CD4-positive, alpha-beta T cell (primary cell): ENCODE results near the gene ITPKB. TPM values are rescaled to one million over a fixed set of nuclear protein-coding genes. Genes with fewer than 3 reads are reported as not detected.

Experiments used
- ATAC-seq: fragments of 200-7000 bp; cut with Tn5 transposase; one replicate; pipeline ENCODE4 v1.10.0; 2022; ENCODE audit warnings: mild to moderate bottlenecking; ENCODE audit not compliant: poor library complexity
- CTCF ChIA-PET: fragments of 350-600 bp; sonication (Branson Sonifier 250); formaldehyde crosslinking; loops from one replicate; lab custom pipeline; 2021; ENCODE audit warnings: antibody characterized with exemption, inconsistent platforms; lab: Charles Lee
- POLR2A ChIA-PET: fragments of 350-600 bp; sonication (Branson Sonifier 250); formaldehyde crosslinking; loops from one replicate; lab custom pipeline; 2021; ENCODE audit warnings: antibody characterized with exemption, inconsistent platforms; lab: Charles Lee
- DNase-seq, 14 experiments: peaks; one replicate each; pipeline ENCODE4 v3.0.0-alpha.2; 2013 to 2020; ENCODE audit warnings: mixed read lengths in 2 of 14
- H3K27ac ChIP-seq, 2 donors: one replicate each; pipeline versions ENCODE4 v1.5.1 to v1.7.0; 2013; ENCODE audit warnings: low read length in 2 of 2, low read depth in 1 of 2, mild to moderate bottlenecking in 1 of 2
- H3K27me3 ChIP-seq, 2 experiments: 1 replicate in 1 of 2; 2 replicates in 1 of 2; pipeline versions ENCODE4 v1.6.1 to v1.7.0; 2013; ENCODE audit warnings: low read length in 2 of 2, control low read depth in 1 of 2, mild to moderate bottlenecking in 1 of 2, moderate library complexity in 1 of 2; ENCODE audit not compliant: insufficient read depth in 2 of 2, control insufficient read depth in 1 of 2
- H3K36me3 ChIP-seq: one replicate; pipeline ENCODE4 v1.6.1; 2013; ENCODE audit warnings: low read length, control low read depth; ENCODE audit not compliant: insufficient read depth
- H3K4me1 ChIP-seq: one replicate; pipeline ENCODE4 v1.6.1; 2013; ENCODE audit warnings: low read length, control low read depth; ENCODE audit not compliant: insufficient read depth
- H3K4me3 ChIP-seq: one replicate; pipeline ENCODE4 v1.5.1; 2013; ENCODE audit warnings: mild to moderate bottlenecking, low read length, moderate library complexity
- H3K9me3 ChIP-seq, 2 experiments: 1 replicate in 1 of 2; 2 replicates in 1 of 2; pipeline versions ENCODE4 v1.6.1 to v1.7.0; 2013; ENCODE audit warnings: low read length in 2 of 2, mild to moderate bottlenecking in 2 of 2, control low read depth in 1 of 2, moderate library complexity in 1 of 2; ENCODE audit not compliant: control insufficient read depth in 1 of 2, insufficient read depth in 1 of 2
- H3K27ac Mint-ChIP-seq: one replicate; pipeline ENCODE4 v1.8.0; 2020; ENCODE audit warnings: mixed read lengths
- H3K27me3 Mint-ChIP-seq: one replicate; pipeline ENCODE4 v1.8.0; 2021; ENCODE audit warnings: mixed read lengths
- H3K36me3 Mint-ChIP-seq: one replicate; pipeline ENCODE4 v1.8.0; 2021; ENCODE audit warnings: low read depth, mixed read lengths
- H3K4me1 Mint-ChIP-seq: one replicate; pipeline ENCODE4 v1.8.0; 2021; ENCODE audit warnings: low read depth, mixed read lengths
- H3K4me3 Mint-ChIP-seq: one replicate; pipeline ENCODE4 v1.8.0; 2020; ENCODE audit warnings: mild to moderate bottlenecking, mixed read lengths
- H3K9me3 Mint-ChIP-seq: one replicate; pipeline ENCODE4 v1.8.0; 2020; ENCODE audit warnings: mixed read lengths
- intact Hi-C, 2 experiments: fragments of 100-400 bp; cut with DNase I in 1 of 2; cut with micrococcal nuclease in 1 of 2; formaldehyde crosslinking; loops; one replicate each; pipeline versions ENCODE4 v1.15.1 to v1.9.0; 2023 to 2025; cut with DNase I, micrococcal nuclease
- total RNA-seq, 174 experiments: library from RNA in 2 of 174; stranded (reverse) in 2 of 174; gene quantifications; one replicate each; pipeline ENCODE4 v1.2.3 and lab custom pipeline; 2021 to 2026
- TF ChIP-seq, protein P1 (sequence below): fragments of 200-600 bp; IDR thresholded peaks from one replicate; pipeline ENCODE4 v1.8.0; 2022; ENCODE audit warnings: antibody characterized with exemption, mild to moderate bottlenecking

Gene ITPKB
- total RNA-seq, 2 experiments from 2014 or later: 565 to 583 TPM

DNA sequence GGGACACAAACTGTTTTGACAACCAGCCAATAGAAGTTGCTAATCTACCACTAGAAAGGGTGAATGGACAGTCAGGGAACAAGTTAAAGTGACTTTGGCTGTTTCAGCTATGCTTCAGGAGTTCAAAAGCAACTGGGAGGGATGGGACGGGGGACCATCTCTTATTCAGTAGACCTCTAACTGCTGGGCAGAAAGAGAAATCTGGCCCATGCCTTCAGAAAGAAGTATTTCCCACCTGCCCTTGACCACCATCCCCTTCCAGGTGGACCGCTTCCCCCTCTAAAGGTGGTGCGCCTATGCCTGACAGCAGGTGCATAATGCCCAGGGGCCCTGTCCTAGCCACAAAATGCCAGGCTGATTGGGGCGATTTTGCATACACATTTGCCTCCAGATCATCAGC is 5.2 kb downstream of the ITPKB start:
- Histone ChIP-seq H3K4me1 (peaks cover 55% of the 10 kb centered on the region), H3K4me3 (peak overlapping the region; percentile 93), H3K27ac (peak overlapping the region; percentile 56 to 71), H3K36me3 (peaks cover 62% of the 10 kb centered on the region), H3K9me3 (no peaks in the 10 kb centered on the region), H3K27me3 (no peaks in the 10 kb centered on the region)
- H3K27ac Mint-ChIP-seq: peak overlapping the region; percentile 95
- TF ChIP-seq, protein P1, sequence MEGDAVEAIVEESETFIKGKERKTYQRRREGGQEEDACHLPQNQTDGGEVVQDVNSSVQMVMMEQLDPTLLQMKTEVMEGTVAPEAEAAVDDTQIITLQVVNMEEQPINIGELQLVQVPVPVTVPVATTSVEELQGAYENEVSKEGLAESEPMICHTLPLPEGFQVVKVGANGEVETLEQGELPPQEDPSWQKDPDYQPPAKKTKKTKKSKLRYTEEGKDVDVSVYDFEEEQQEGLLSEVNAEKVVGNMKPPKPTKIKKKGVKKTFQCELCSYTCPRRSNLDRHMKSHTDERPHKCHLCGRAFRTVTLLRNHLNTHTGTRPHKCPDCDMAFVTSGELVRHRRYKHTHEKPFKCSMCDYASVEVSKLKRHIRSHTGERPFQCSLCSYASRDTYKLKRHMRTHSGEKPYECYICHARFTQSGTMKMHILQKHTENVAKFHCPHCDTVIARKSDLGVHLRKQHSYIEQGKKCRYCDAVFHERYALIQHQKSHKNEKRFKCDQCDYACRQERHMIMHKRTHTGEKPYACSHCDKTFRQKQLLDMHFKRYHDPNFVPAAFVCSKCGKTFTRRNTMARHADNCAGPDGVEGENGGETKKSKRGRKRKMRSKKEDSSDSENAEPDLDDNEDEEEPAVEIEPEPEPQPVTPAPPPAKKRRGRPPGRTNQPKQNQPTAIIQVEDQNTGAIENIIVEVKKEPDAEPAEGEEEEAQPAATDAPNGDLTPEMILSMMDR: no peak
- peaks cover 54% of the 10 kb centered on the region for H3K4me1 Mint-ChIP-seq
- no peak for ATAC-seq
- no peak for DNase-seq
- CTCF ChIA-PET: interaction anchor here (0.9 to 2.7 kb wide), 5 partner anchors 12 to 107 kb away, joined by 3 to 10 read pairs (median 6); no protein-coding TSS in a partner anchor
- intact Hi-C loops: loop anchor here (1.0 to 10.0 kb wide), 4 partner anchors 21 to 100 kb away; no protein-coding TSS in a partner anchor
- peaks cover 95% of the 10 kb centered on the region for H3K36me3 Mint-ChIP-seq
- no peaks in the 10 kb centered on the region for H3K9me3 Mint-ChIP-seq
- peak overlapping the region; percentile 95 for H3K4me3 Mint-ChIP-seq
- H3K27me3 Mint-ChIP-seq: peaks cover under 1% of the 10 kb centered on the region
- POLR2A ChIA-PET: interaction anchor here (0.6 to 4.9 kb wide), 9 partner anchors 15 to 80 kb away, joined by 3 to 26 read pairs (median 5); no protein-coding TSS in a partner anchor

DNA sequence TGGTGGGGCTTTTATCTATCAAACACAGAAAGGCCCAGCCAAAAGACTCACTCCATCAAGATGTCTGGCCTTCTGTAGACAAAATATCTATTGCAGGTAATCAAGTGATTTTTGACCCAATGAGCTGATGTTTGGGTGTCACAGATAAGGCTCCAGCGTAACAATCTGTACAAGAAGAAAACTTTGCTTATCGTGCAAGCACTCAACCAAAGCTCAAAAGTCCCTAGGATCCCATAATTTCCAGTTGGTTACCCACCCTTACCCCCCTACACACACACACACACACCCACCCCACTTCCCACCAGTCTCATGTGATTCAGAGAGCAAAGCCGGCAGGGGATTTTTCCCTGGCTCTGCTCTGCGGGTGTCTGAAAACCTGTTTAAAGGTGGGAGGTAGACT is 5.8 kb downstream of the ITPKB start:
- intact Hi-C loops: loop anchor here (1.0 to 10.0 kb wide), 3 partner anchors 41 to 99 kb away; no protein-coding TSS in a partner anchor
- ChIA-PET CTCF (interaction anchor here (1.2 to 2.7 kb wide), 3 partner anchors 11 to 107 kb away, joined by 4 to 10 read pairs (median 4); no protein-coding TSS in a partner anchor), POLR2A (interaction anchor here (0.6 to 4.9 kb wide), 6 partner anchors 41 to 79 kb away, joined by 3 to 26 read pairs (median 6); no protein-coding TSS in a partner anchor)
- peaks cover 97% of the 10 kb centered on the region for H3K36me3 Mint-ChIP-seq
- H3K4me1 ChIP-seq: peaks cover 60% of the 10 kb centered on the region
- no peaks in the 10 kb centered on the region for H3K9me3 Mint-ChIP-seq
- H3K27me3 Mint-ChIP-seq: no peaks in the 10 kb centered on the region
- ATAC-seq (no peak), DNase-seq (peak in 4 of 14 experiments; percentile 34 to 77 (median 58))
- TF ChIP-seq, protein P1: no peak
- H3K4me3 ChIP-seq: peak overlapping the region; percentile 93
- H3K27ac ChIP-seq: peak overlapping the region; percentile 56 to 71
- peaks cover 68% of the 10 kb centered on the region for H3K36me3 ChIP-seq
- peak overlapping the region; percentile 95 for H3K27ac Mint-ChIP-seq
- no peaks in the 10 kb centered on the region for H3K9me3 ChIP-seq
- H3K4me3 Mint-ChIP-seq: peak overlapping the region; percentile 95
- peaks cover 59% of the 10 kb centered on the region for H3K4me1 Mint-ChIP-seq
- no peaks in the 10 kb centered on the region for H3K27me3 ChIP-seq

DNA sequence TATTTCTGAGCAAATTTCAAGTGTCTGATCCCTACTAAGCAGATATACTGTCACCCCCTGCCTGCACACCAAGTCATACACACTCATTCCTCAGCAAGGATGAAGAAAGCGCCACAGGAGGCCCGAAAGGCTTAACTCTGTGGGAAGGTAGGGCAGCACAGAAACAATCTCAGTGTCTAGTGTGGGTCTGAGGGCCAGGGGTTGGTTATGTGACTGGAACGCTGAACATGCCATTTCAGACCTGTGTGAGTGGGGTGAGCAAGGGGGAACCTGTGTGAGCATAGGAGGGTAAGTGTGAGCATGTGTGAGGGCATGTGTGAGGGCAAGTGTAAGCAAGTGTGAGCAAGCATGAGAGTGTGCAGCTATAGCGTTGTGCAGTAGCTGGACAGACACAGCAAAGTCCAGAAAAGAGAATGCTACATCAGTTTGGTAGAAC is 6.2 kb downstream of the ITPKB start:
- intact Hi-C loops: loop anchor here (1.0 to 10.0 kb wide), 3 partner anchors 41 to 99 kb away; no protein-coding TSS in a partner anchor
- Mint-ChIP-seq H3K9me3 (no peaks in the 10 kb centered on the region), H3K4me1 (peaks cover 64% of the 10 kb centered on the region), H3K27ac (peak overlapping the region; percentile 95), H3K27me3 (no peaks in the 10 kb centered on the region), H3K4me3 (peak overlapping the region; percentile 95), H3K36me3 (peaks cover 97% of the 10 kb centered on the region)
- H3K36me3 ChIP-seq: peaks cover 71% of the 10 kb centered on the region
- peaks cover 62% of the 10 kb centered on the region for H3K4me1 ChIP-seq
- H3K27ac ChIP-seq: peak overlapping the region; percentile 56 to 71
- ChIA-PET CTCF (interaction anchor here (1.2 to 1.8 kb wide), 2 partner anchors 11 to 106 kb away, joined by 4 read pairs; no protein-coding TSS in a partner anchor), POLR2A (interaction anchor here (1.1 to 4.9 kb wide), 6 partner anchors 36 to 96 kb away, joined by 3 to 26 read pairs (median 6); no protein-coding TSS in a partner anchor)
- H3K27me3 ChIP-seq: no peaks in the 10 kb centered on the region
- H3K9me3 ChIP-seq: no peaks in the 10 kb centered on the region
- TF ChIP-seq, protein P1: peak; percentile 19
- peak overlapping the region; percentile 93 for H3K4me3 ChIP-seq
- DNase-seq (peak in 3 of 14 experiments; percentile 44 to 53 (median 47)), ATAC-seq (peak; percentile 9)
